Fibroblast of lung (primary cell): Measurements from ENCODE around the gene C20orf202. TPM values are rescaled to one million over a fixed set of nuclear protein-coding genes. Genes with fewer than 3 reads are reported as not detected.

Experiments used
- DNase-seq, 2 donors: peaks; one replicate each; pipeline versions ENCODE4 v3.0.0 to v3.0.0-alpha.2; 2010; ENCODE audit warnings: low read depth in 2 of 2
- H2AFZ ChIP-seq: 2 replicates; pipeline ENCODE4 v1.5.1; 2012; ENCODE audit warnings: low read length, control low read depth, inconsistent platforms
- H3K27ac ChIP-seq: 2 replicates; pipeline ENCODE4 v1.5.1; 2011; ENCODE audit warnings: low read length, control low read depth; ENCODE audit not compliant: insufficient read depth
- H3K27me3 ChIP-seq: 2 replicates; pipeline ENCODE4 v1.5.1; 2011; ENCODE audit warnings: mild to moderate bottlenecking, low read length; ENCODE audit not compliant: control insufficient read depth, insufficient read depth
- H3K36me3 ChIP-seq: 2 replicates; pipeline ENCODE4 v1.5.1; 2011; ENCODE audit warnings: low read length; ENCODE audit not compliant: control insufficient read depth, insufficient read depth
- H3K4me1 ChIP-seq: 2 replicates; pipeline ENCODE4 v1.5.1; 2011; ENCODE audit warnings: low read length; ENCODE audit not compliant: control insufficient read depth, insufficient read depth; ENCODE audit errors: extremely low read depth
- H3K4me2 ChIP-seq: 2 replicates; pipeline ENCODE4 v1.5.1; 2011; ENCODE audit warnings: low read length, control low read depth; ENCODE audit not compliant: insufficient read depth; ENCODE audit errors: extremely low read depth
- H3K4me3 ChIP-seq, 4 experiments: fragments of 200-600 bp in 1 of 4; sonication (generic) in 1 of 4; replicated peaks in 1 of 4; 2 replicates each; pipeline ENCODE4 v1.5.1; 2011 to 2016; ENCODE audit warnings: low read length in 4 of 4, low read depth in 3 of 4, mild to moderate bottlenecking in 3 of 4, control low read depth in 2 of 4, inconsistent platforms in 1 of 4, mixed read lengths in 1 of 4; ENCODE audit not compliant: insufficient read depth in 1 of 4; ENCODE audit errors: control extremely low read depth in 1 of 4
- H3K79me2 ChIP-seq: 2 replicates; pipeline ENCODE4 v1.5.1; 2012; ENCODE audit warnings: mild to moderate bottlenecking, low read length, inconsistent platforms; ENCODE audit not compliant: control insufficient read depth, insufficient read depth
- H3K9ac ChIP-seq: 2 replicates; pipeline ENCODE4 v1.5.1; 2011; ENCODE audit warnings: mild to moderate bottlenecking, low read length, control low read depth; ENCODE audit not compliant: insufficient read depth
- H3K9me3 ChIP-seq: 2 replicates; pipeline ENCODE4 v1.5.1; 2012; ENCODE audit warnings: low read depth, low read length; ENCODE audit not compliant: control insufficient read depth, insufficient read depth
- H4K20me1 ChIP-seq: 2 replicates; pipeline ENCODE4 v1.5.1; 2011; ENCODE audit warnings: low read length; ENCODE audit not compliant: control insufficient read depth, insufficient read depth; ENCODE audit errors: extremely low read depth
- CTCF ChIP-seq, 2 donors: IDR thresholded peaks in 1 of 2; conservative IDR thresholded peaks in 1 of 2; 1 replicate in 1 of 2; 2 replicates in 1 of 2; pipeline ENCODE4 v1.5.1; 2011 to 2012; ENCODE audit warnings: low read length in 2 of 2, control low read depth in 1 of 2, inconsistent platforms in 1 of 2, low read depth in 1 of 2, mild to moderate bottlenecking in 1 of 2
- EZH2 ChIP-seq: IDR thresholded peaks from 2 replicates; pipeline ENCODE4 v1.5.1; 2012; ENCODE audit warnings: low read length, control low read depth, mild to moderate bottlenecking; ENCODE audit errors: missing control alignments
- polyA minus RNA-seq: library from RNA; depleted of rRNA, polyadenylated mRNA; stranded (reverse); fragments of >200 nt; gene quantifications from 2 replicates; pipeline ENCODE4 v1.2.3, GENCODE V29; 2011; ENCODE audit warnings: low replicate concordance
- polyA plus RNA-seq, 2 donors: library from polyadenylated mRNA; depleted of rRNA in 1 of 2; stranded (reverse) in 1 of 2; unstranded in 1 of 2; fragments of >200 nt; gene quantifications; 2 replicates each; pipeline ENCODE4 v1.2.1, GENCODE V29; 2011 to 2012; ENCODE audit warnings: missing spikeins in 1 of 2
- total RNA-seq: library from RNA; depleted of rRNA; stranded (reverse); fragments of >200 nt; gene quantifications from 2 replicates; pipeline ENCODE4 v1.2.1, GENCODE V29; 2014

The C20orf202 gene
- total RNA-seq (under 0.01 TPM in 1 of 2 replicates, not detected in the other), polyA plus RNA-seq (not detected in 2 replicates), polyA minus RNA-seq (not detected in 2 replicates)
- polyA plus RNA-seq (2012), result not detected in 2 replicates

- no peaks in the 10 kb centered on the region for H3K9me3 ChIP-seq
- no peak within 1 kb of the TSS for H2AFZ ChIP-seq
- H3K79me2 ChIP-seq, result no peaks in the 10 kb centered on the region
- DNase-seq, result no peak
- no peak within 1 kb of the TSS for H3K4me3 ChIP-seq
- peaks cover 27% of the 10 kb centered on the region for H3K27me3 ChIP-seq
- no peak within 1 kb of the TSS for H3K4me2 ChIP-seq
- H3K36me3 ChIP-seq, result no peaks in the 10 kb centered on the region
- no peaks in the 10 kb centered on the region for H4K20me1 ChIP-seq
- no peak for TF ChIP-seq CTCF (conservative IDR thresholded peaks at IDR 0.05 in 1 of 2, IDR thresholded peaks at IDR 0.05 in 1 of 2; ENCODE audit: low read depth in 1 of 2, low read length in 2 of 2)
- TF ChIP-seq EZH2, result no peak
- no peak within 1 kb of the TSS for H3K9ac ChIP-seq
- no peaks in the 10 kb centered on the region for H3K4me1 ChIP-seq
- H3K27ac ChIP-seq, result no peak within 1 kb of the TSS
These were observed at the start of gene C20orf202 for GRCh38 chr20:1202762-1203504. Gene C20orf202 (plus strand): TSS chr20:1203454. CDS start chr20:1203586, 132 bp downstream.

GRCh38 chr20:1154226-1154625 is 49.0 kb upstream of the C20orf202 start:
- Histone ChIP-seq H3K4me1 (no peaks in the 10 kb centered on the region), H3K9me3 (no peaks in the 10 kb centered on the region), H3K79me2 (no peaks in the 10 kb centered on the region), H3K4me3 (no peak overlapping the region), H3K4me2 (no peak overlapping the region), H2AFZ (no peak overlapping the region), H3K27me3 (no peaks in the 10 kb centered on the region), H3K36me3 (no peaks in the 10 kb centered on the region), H4K20me1 (no peaks in the 10 kb centered on the region), H3K9ac (no peak overlapping the region), H3K27ac (no peak overlapping the region)
- DNase-seq, result no peak
- no peak for TF ChIP-seq CTCF (conservative IDR thresholded peaks at IDR 0.05 in 1 of 2, IDR thresholded peaks at IDR 0.05 in 1 of 2; ENCODE audit: low read depth in 1 of 2, low read length in 2 of 2)
- no peak for TF ChIP-seq EZH2

- Histone ChIP-seq H3K4me3 (no peak overlapping the region), H3K9me3 (no peaks in the 10 kb centered on the region), H3K79me2 (no peaks in the 10 kb centered on the region), H3K36me3 (no peaks in the 10 kb centered on the region), H3K9ac (no peak overlapping the region), H3K4me1 (no peaks in the 10 kb centered on the region), H4K20me1 (no peaks in the 10 kb centered on the region), H3K4me2 (no peak overlapping the region), H2AFZ (no peak overlapping the region), H3K27ac (no peak overlapping the region), H3K27me3 (no peaks in the 10 kb centered on the region)
- DNase-seq, result no peak
- TF ChIP-seq CTCF (conservative IDR thresholded peaks at IDR 0.05 in 1 of 2, IDR thresholded peaks at IDR 0.05 in 1 of 2; ENCODE audit: low read depth in 1 of 2, low read length in 2 of 2) (no peak), EZH2 (no peak)
These were observed 48.6 kb upstream of the C20orf202 start for GRCh38 chr20:1154691-1155090.
